ENCODE measurements around the gene ITFG1. TPM values are rescaled to one million over a fixed set of nuclear protein-coding genes. Genes with fewer than 3 reads are reported as not detected.
A peak's percentile ranks its signal among the peaks of the same experiment; 100 is the strongest.

ITFG1 gene
- total RNA-seq, 1 experiment from 2014 or later = 18.0 TPM

DNA sequence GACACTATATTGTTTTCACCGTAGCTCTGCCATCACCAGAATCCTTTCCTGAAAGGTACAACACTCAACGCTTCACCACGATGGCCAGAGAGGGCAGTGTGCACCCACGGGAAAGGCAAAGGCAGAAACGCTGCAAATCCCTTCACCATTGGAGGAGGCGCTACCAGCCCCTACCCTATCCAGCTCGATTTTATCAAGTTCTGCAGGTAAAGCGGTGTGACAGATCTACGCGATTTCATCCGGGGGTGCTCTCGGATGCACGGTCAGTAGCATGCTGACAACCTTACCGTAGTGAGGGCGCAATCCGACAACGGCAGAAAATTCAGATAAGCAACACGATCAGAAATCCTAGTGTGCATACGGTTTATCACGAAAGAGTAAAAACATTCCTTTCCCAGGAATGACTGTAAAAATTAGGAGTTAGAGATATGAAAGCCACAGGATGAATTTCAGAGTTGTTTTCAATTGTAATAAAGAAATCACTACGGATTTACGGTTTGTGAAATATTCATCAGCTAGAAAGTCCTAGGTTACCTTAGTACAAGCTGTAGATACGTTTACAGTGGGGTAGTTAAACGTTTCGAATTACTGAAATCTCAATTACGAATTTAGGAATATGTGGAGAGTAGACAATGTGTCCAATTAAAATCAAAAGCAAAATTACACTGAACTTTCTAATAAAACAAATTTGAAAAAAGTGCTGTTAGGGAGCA, 318.9 kb downstream of the ITFG1 start:
- no peak overlapping the region for H2AK5ac ChIP-seq (ENCODE audit: insufficient read length, low read length)
- Mint-ChIP-seq H3K36me3 (ENCODE audit: insufficient read depth in 1 of 3, low read depth in 3 of 3) (no peaks in the 10 kb centered on the region; a peak in 1 of 7 replicates), H3K4me1 (peaks cover 21 to 30% of the 10 kb centered on the region in 2 experiments), H3K4me3 (peak overlapping the region; percentile 70 to 83), H3K27ac (no peak overlapping the region), H3K9me3 (peaks cover 0 to 3% of the 10 kb centered on the region in 2 experiments; a peak in 1 of 5 replicates), H3K27me3 (ENCODE audit: low read depth) (peaks cover 33% of the 10 kb centered on the region)
- no peak overlapping the region for H2BK12ac ChIP-seq (ENCODE audit: insufficient read length, low read depth, low read length)
- peaks cover 3% of the 10 kb centered on the region for H3K79me1 ChIP-seq (ENCODE audit: insufficient read depth, low read depth, low read length, poor library complexity, severe bottlenecking)
- no peak overlapping the region for H2BK15ac ChIP-seq (ENCODE audit: low read depth, low read length)
- H3K27me3 ChIP-seq (ENCODE audit: insufficient read depth, low read length) = peaks cover 3% of the 10 kb centered on the region; the same call in 1 of the 2 replicates
- no peak overlapping the region for H3K9ac ChIP-seq (ENCODE audit: extremely low read depth, insufficient read length, low read length)
- H4K20me1 ChIP-seq (ENCODE audit: control insufficient read depth, insufficient read depth, insufficient read length) = no peaks in the 10 kb centered on the region
- H4K8ac ChIP-seq (replicated peaks; ENCODE audit: insufficient read length, low read depth, low read length) = no peak overlapping the region
- H3K9me3 ChIP-seq (ENCODE audit: control insufficient read depth, low read depth, low read length) = no peaks in the 10 kb centered on the region
- TF ChIP-seq, protein P1, sequence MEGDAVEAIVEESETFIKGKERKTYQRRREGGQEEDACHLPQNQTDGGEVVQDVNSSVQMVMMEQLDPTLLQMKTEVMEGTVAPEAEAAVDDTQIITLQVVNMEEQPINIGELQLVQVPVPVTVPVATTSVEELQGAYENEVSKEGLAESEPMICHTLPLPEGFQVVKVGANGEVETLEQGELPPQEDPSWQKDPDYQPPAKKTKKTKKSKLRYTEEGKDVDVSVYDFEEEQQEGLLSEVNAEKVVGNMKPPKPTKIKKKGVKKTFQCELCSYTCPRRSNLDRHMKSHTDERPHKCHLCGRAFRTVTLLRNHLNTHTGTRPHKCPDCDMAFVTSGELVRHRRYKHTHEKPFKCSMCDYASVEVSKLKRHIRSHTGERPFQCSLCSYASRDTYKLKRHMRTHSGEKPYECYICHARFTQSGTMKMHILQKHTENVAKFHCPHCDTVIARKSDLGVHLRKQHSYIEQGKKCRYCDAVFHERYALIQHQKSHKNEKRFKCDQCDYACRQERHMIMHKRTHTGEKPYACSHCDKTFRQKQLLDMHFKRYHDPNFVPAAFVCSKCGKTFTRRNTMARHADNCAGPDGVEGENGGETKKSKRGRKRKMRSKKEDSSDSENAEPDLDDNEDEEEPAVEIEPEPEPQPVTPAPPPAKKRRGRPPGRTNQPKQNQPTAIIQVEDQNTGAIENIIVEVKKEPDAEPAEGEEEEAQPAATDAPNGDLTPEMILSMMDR (conservative IDR thresholded peaks at IDR 0.05) = peak; percentile 93
- no peak overlapping the region for H2AFZ ChIP-seq (ENCODE audit: low read length)
- DNase-seq = peak; percentile 94
- no peak overlapping the region for H4K5ac ChIP-seq (ENCODE audit: insufficient read length, low read depth, low read length)
- H3K56ac ChIP-seq (ENCODE audit: insufficient read length, low read depth, low read length) = no peak overlapping the region
- no peak overlapping the region for H3T11ph ChIP-seq (ENCODE audit: low read length)
- no peak overlapping the region for H3K27ac ChIP-seq (ENCODE audit: insufficient read length, low read depth, low read length)
- no peak overlapping the region for H2BK20ac ChIP-seq (ENCODE audit: low read depth, low read length, poor library complexity, severe bottlenecking)
- no peak overlapping the region for H2BK120ac ChIP-seq (ENCODE audit: low read depth, low read length, poor library complexity, severe bottlenecking)
- no peak overlapping the region for H4K91ac ChIP-seq (ENCODE audit: insufficient read length, low read depth, low read length)
- H3K23ac ChIP-seq (ENCODE audit: insufficient read length, low read depth, low read length) = no peak overlapping the region
- no peak overlapping the region for H2BK5ac ChIP-seq (ENCODE audit: insufficient read length, low read length)
- H3K79me2 ChIP-seq (ENCODE audit: insufficient read depth, low read length) = peaks cover 1% of the 10 kb centered on the region; the same call in 1 of the 2 replicates
- WGBS (ENCODE audit: extremely low coverage, insufficient read length, low lambda C conversion rate) = no CpG with 5 or more reads among the region's 26 CpGs
- H3K4me2 ChIP-seq (ENCODE audit: insufficient read depth, insufficient read length, low read length) = peak overlapping the region; percentile 54
- no peak overlapping the region for H3K4ac ChIP-seq (ENCODE audit: low read depth, low read length)
- no peaks in the 10 kb centered on the region for H3K4me1 ChIP-seq (ENCODE audit: insufficient read depth, low read length)
- H3K18ac ChIP-seq (ENCODE audit: insufficient read length, low read depth, low read length) = no peak overlapping the region
- H3K14ac ChIP-seq (ENCODE audit: insufficient read depth, low read length) = no peak overlapping the region
- H3K23me2 ChIP-seq (ENCODE audit: insufficient read length, low read depth, low read length, poor library complexity, severe bottlenecking) = peaks cover 16% of the 10 kb centered on the region
